OCI-LY7 (cell line): Measurements from ENCODE around the gene TMEM131L. TPM values are rescaled to one million over a fixed set of nuclear protein-coding genes. Genes with fewer than 3 reads are reported as not detected.

Experiments used
- BruUV-seq: library from RNA; stranded (reverse); fragments of 400-500 nt; replicated peaks from 2 replicates; lab custom pipeline; 2021; lab: Mats Ljungman, UMichigan
- CTCF ChIA-PET: fragments of 300-600 bp; sonication (Branson Sonifier 250); formaldehyde crosslinking; loops from one replicate; lab custom pipeline; 2022; ENCODE audit warnings: antibody characterized with exemption; ENCODE audit not compliant: unreplicated experiment; lab: Charles Lee
- POLR2A ChIA-PET: fragments of 300-600 bp; sonication (Branson Sonifier 250); formaldehyde crosslinking; loops from one replicate; lab custom pipeline; 2022; ENCODE audit warnings: antibody characterized with exemption; lab: Charles Lee
- DNase-seq: peaks from one replicate; pipeline ENCODE4 v3.0.0-alpha.2; 2015; ENCODE audit warnings: low spot score
- H2AFZ ChIP-seq: fragments of 200-600 bp; sonication (generic), shearing (Covaris generic); 2 replicates; pipeline ENCODE4 v1.6.1; 2014; ENCODE audit warnings: mild to moderate bottlenecking, antibody characterized with exemption, low read length, moderate library complexity
- H3K27ac ChIP-seq: fragments of 200-600 bp; sonication (generic); 2 replicates; pipeline ENCODE4 v1.5.1; 2014; ENCODE audit warnings: mixed run types, low read depth, mild to moderate bottlenecking, moderate library complexity, low read length, inconsistent platforms; ENCODE audit not compliant: poor library complexity, severe bottlenecking
- H3K36me3 ChIP-seq: fragments of 200-600 bp; sonication (generic); 2 replicates; pipeline ENCODE4 v1.6.1; 2014; ENCODE audit warnings: mild to moderate bottlenecking, antibody characterized with exemption, low read length, moderate library complexity, mixed read lengths; ENCODE audit not compliant: insufficient read depth
- H3K4me1 ChIP-seq: fragments of 200-600 bp; sonication (generic); 2 replicates; pipeline ENCODE4 v1.5.1; 2014; ENCODE audit warnings: mild to moderate bottlenecking, low read length; ENCODE audit not compliant: insufficient read depth, poor library complexity, severe bottlenecking
- H3K4me2 ChIP-seq: fragments of 200-600 bp; sonication (generic); 2 replicates; pipeline ENCODE4 v1.6.1; 2014; ENCODE audit warnings: mild to moderate bottlenecking, low read length
- H3K4me3 ChIP-seq: fragments of 200-600 bp; sonication (generic); 2 replicates; pipeline ENCODE4 v1.5.1; 2014; ENCODE audit warnings: mild to moderate bottlenecking, low read depth, low read length; ENCODE audit not compliant: poor library complexity, severe bottlenecking
- H3K79me2 ChIP-seq: fragments of 200-600 bp; sonication (generic); 2 replicates; pipeline ENCODE4 v1.6.1; 2016; ENCODE audit warnings: low read depth, mild to moderate bottlenecking, low read length, moderate library complexity, mixed read lengths; ENCODE audit not compliant: insufficient read depth
- H3K9me2 ChIP-seq: fragments of 200-600 bp; sonication (generic); 2 replicates; pipeline ENCODE4 v1.6.1; 2016; ENCODE audit warnings: mild to moderate bottlenecking, low read length, mixed read lengths; ENCODE audit not compliant: insufficient read depth
- H3K9me3 ChIP-seq: fragments of 200-600 bp; sonication (generic); 2 replicates; pipeline ENCODE4 v1.6.1; 2014; ENCODE audit warnings: mild to moderate bottlenecking, mixed run types, low read length, mixed read lengths
- H4K20me1 ChIP-seq: fragments of 200-600 bp; sonication (generic); 2 replicates; pipeline ENCODE4 v1.6.1; 2014; ENCODE audit warnings: mild to moderate bottlenecking, antibody characterized with exemption, low read length, moderate library complexity, mixed read lengths; ENCODE audit not compliant: insufficient read depth
- EZH2phosphoT487 ChIP-seq: fragments of 200-600 bp; sonication (generic); IDR thresholded peaks from 2 replicates; pipeline ENCODE4 v1.6.1; 2018; ENCODE audit warnings: low read depth, borderline replicate concordance, mild to moderate bottlenecking, mixed run types, antibody characterized with exemption, low read length, moderate library complexity, mixed read lengths
- intact Hi-C: fragments of 100-400 bp; cut with micrococcal nuclease; formaldehyde crosslinking; loops from one replicate; pipeline ENCODE4 v1.10.0; 2022; ENCODE audit not compliant: unreplicated experiment
- total RNA-seq, 2 experiments: library from RNA; depleted of rRNA in 1 of 2; stranded (reverse); fragments of >200 nt in 1 of 2; shearing (Covaris generic) in 1 of 2; gene quantifications; 2 replicates each; pipeline ENCODE4 v1.2.3, GENCODE V29; 2014 to 2022
- TF ChIP-seq, protein P1 (sequence below): fragments of 200-600 bp; sonication (generic); conservative IDR thresholded peaks from 2 replicates; pipeline ENCODE4 v1.5.1; 2014; ENCODE audit warnings: mild to moderate bottlenecking, antibody characterized with exemption, low read length, moderate library complexity, mixed read lengths

TMEM131L gene
- total RNA-seq, 2 experiments from 2014 or later = 133 to 148 TPM

DNA sequence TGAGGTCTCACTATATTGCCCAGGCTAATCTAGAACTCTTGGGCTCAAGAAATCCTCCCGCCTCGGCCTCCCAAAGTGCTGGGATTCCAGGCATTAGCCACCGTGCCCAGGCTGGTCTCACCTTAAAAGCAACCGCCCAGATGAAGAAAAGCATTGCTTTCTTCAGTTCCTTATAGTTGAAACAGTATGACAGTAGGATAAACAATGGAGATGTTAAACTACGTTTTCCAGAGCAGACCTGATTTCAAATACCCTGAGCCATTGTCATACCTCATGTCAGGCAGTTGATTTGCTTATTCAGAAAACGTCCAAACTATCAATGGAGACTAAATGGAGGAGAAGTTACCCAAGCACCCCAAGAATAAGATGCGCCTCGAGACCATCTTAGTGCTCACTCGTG lies 26.3 kb upstream of the TMEM131L start:
- intact Hi-C loops = loop anchor here (1.0 to 5.0 kb wide), 2 partner anchors 27 to 778 kb away; no protein-coding TSS in a partner anchor
- TSS peak; percentile 65 for BruUV-seq
- peak overlapping the region; percentile 67 for H3K4me3 ChIP-seq
- H3K36me3 ChIP-seq = no peaks in the 10 kb centered on the region
- peak overlapping the region; percentile 72; the same call in 1 of the 2 replicates for H2AFZ ChIP-seq
- TF ChIP-seq, protein P1, sequence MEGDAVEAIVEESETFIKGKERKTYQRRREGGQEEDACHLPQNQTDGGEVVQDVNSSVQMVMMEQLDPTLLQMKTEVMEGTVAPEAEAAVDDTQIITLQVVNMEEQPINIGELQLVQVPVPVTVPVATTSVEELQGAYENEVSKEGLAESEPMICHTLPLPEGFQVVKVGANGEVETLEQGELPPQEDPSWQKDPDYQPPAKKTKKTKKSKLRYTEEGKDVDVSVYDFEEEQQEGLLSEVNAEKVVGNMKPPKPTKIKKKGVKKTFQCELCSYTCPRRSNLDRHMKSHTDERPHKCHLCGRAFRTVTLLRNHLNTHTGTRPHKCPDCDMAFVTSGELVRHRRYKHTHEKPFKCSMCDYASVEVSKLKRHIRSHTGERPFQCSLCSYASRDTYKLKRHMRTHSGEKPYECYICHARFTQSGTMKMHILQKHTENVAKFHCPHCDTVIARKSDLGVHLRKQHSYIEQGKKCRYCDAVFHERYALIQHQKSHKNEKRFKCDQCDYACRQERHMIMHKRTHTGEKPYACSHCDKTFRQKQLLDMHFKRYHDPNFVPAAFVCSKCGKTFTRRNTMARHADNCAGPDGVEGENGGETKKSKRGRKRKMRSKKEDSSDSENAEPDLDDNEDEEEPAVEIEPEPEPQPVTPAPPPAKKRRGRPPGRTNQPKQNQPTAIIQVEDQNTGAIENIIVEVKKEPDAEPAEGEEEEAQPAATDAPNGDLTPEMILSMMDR = peak; percentile 17; the same call in 1 of the 2 replicates
- TF ChIP-seq EZH2phosphoT487 = no peak
- CTCF ChIA-PET = interaction anchor here (1.1 kb wide), 1 partner anchor 28 kb away, joined by 3 read pairs; no protein-coding TSS in a partner anchor
- POLR2A ChIA-PET = interaction anchor here (0.8 to 3.5 kb wide), 5 partner anchors 10 to 96 kb away, joined by 3 to 33 read pairs (median 3); no protein-coding TSS in a partner anchor
- peaks cover 87% of the 10 kb centered on the region for H3K4me1 ChIP-seq
- no peaks in the 10 kb centered on the region for H4K20me1 ChIP-seq
- H3K9me3 ChIP-seq = no peaks in the 10 kb centered on the region
- H3K9me2 ChIP-seq = no peaks in the 10 kb centered on the region
- H3K27ac ChIP-seq = peak overlapping the region; percentile 94
- H3K4me2 ChIP-seq = peak overlapping the region; percentile 97
- peaks cover 19% of the 10 kb centered on the region; the same call in 1 of the 2 replicates for H3K79me2 ChIP-seq
- DNase-seq = peak; percentile 50

GRCh38 chr4:153440475-153440874 lies 25.7 kb upstream of the TMEM131L start:
- H3K27ac ChIP-seq = peak overlapping the region; percentile 94
- no TSS peak for BruUV-seq

More at GRCh38 chr4:153440475-153440874, 25.7 kb upstream of the TMEM131L start:
- CTCF ChIA-PET = interaction anchor here (1.1 kb wide), 1 partner anchor 27 kb away, joined by 3 read pairs; no protein-coding TSS in a partner anchor
- H3K9me2 ChIP-seq = no peaks in the 10 kb centered on the region
- peak; percentile 80 for DNase-seq
- H3K9me3 ChIP-seq = no peaks in the 10 kb centered on the region
- H3K4me3 ChIP-seq = peak overlapping the region; percentile 67
- H3K79me2 ChIP-seq = peaks cover 19% of the 10 kb centered on the region; the same call in 1 of the 2 replicates
- H4K20me1 ChIP-seq = no peaks in the 10 kb centered on the region
- intact Hi-C loops = no loop called here
- no peak for TF ChIP-seq EZH2phosphoT487
- TF ChIP-seq, protein P1 = no peak
- no peaks in the 10 kb centered on the region for H3K36me3 ChIP-seq
- H3K4me2 ChIP-seq = peak overlapping the region; percentile 97
- H3K4me1 ChIP-seq = peaks cover 81% of the 10 kb centered on the region
- H2AFZ ChIP-seq = peak overlapping the region; percentile 72
- POLR2A ChIA-PET = interaction anchor here (1.6 kb wide), 1 partner anchor 25 kb away, joined by 5 read pairs; the partner anchor contains the start of gene TMEM131L
